Peyer's patch (tissue), 4 donors: ENCODE results near the gene ATP2B2. TPM values are rescaled to one million over a fixed set of nuclear protein-coding genes. Genes with fewer than 3 reads are reported as not detected.

Source experiments
- DNase-seq, 3 donors: peaks; one replicate each; pipeline ENCODE4 v3.0.0-alpha.2; 2017 to 2019
- H3K27ac ChIP-seq, 4 donors: fragments of 200-600 bp; sonication (generic); one replicate each; pipeline ENCODE4 v1.5.1; 2016 to 2019
- H3K27me3 ChIP-seq, 2 donors: fragments of 200-600 bp; sonication (generic); one replicate each; pipeline ENCODE4 v1.5.1; 2019
- H3K36me3 ChIP-seq, 3 donors: fragments of 200-600 bp; sonication (generic); one replicate each; pipeline ENCODE4 v1.5.1; 2016 to 2019
- H3K4me1 ChIP-seq, 4 donors: fragments of 200-600 bp; sonication (generic); one replicate each; pipeline ENCODE4 v1.5.1; 2016 to 2019
- H3K4me3 ChIP-seq, 4 donors: fragments of 200-600 bp; sonication (generic); 1 replicate in 3 of 4; 2 replicates in 1 of 4; pipeline ENCODE4 v1.5.1; 2016 to 2019; ENCODE audit warnings: mild to moderate bottlenecking in 1 of 4
- H3K9me3 ChIP-seq, 4 donors: fragments of 200-600 bp; sonication (generic); one replicate each; pipeline ENCODE4 v1.5.1; 2016 to 2019; ENCODE audit warnings: mild to moderate bottlenecking in 1 of 4
- CTCF ChIP-seq, 6 experiments: fragments of 450-650 bp in 4 of 6; fragments of 200-600 bp in 2 of 6; sonication (generic) in 1 of 6; IDR thresholded peaks; one replicate each; pipeline ENCODE4 v1.5.1; 2017 to 2019; ENCODE audit warnings: antibody characterized with exemption in 6 of 6, mild to moderate bottlenecking in 3 of 6, moderate library complexity in 1 of 6
- POLR2A ChIP-seq, 2 donors: fragments of 450-650 bp; IDR thresholded peaks; one replicate each; pipeline ENCODE4 v1.5.1; 2017; ENCODE audit warnings: antibody characterized with exemption in 2 of 2, mild to moderate bottlenecking in 2 of 2, moderate library complexity in 2 of 2
- total RNA-seq, 4 donors: library from RNA; depleted of rRNA; stranded (reverse); fragments of >200 nt; gene quantifications; one replicate each; pipeline ENCODE4 v1.1.0, GENCODE V29; 2016

Gene ATP2B2
- total RNA-seq, 4 donors from 2014 or later, result not detected

DNA sequence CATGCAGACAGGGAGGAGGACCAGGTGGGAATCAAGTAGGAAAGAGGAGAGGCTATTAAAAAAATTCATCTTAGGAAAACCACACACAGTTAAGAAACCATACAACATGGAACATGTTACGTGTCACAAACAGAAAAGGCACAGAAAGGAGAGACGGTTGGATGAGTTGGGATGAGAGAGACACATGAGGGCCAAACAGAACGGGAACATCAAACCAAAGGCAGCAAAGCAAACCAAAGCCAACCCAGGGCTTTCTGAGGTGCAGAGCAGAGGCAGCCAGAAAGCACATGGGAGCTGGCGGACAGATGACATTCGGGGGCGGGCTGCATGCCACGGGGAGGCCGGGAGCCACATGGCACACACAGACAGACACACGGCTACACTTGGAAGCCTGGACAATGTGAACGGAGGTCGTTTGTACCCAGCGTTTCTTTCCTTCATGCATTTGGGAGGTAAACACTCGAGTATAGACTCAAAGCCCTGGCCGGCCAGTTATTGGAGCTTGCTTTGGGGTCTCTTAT, 175.8 kb downstream of the ATP2B2 start:
- TF ChIP-seq POLR2A (IDR thresholded peaks at IDR 0.05) (no peak), CTCF (IDR thresholded peaks at IDR 0.05) (no peak)
- H3K27ac ChIP-seq, result no peak overlapping the region
- H3K9me3 ChIP-seq, result no peaks in the 10 kb centered on the region
- no peaks in the 10 kb centered on the region for H3K36me3 ChIP-seq
- H3K4me3 ChIP-seq, result no peak overlapping the region
- no peaks in the 10 kb centered on the region for H3K27me3 ChIP-seq
- DNase-seq, result peak in 1 of 3 donors; percentile 18
- H3K4me1 ChIP-seq, result no peaks in the 10 kb centered on the region

DNA sequence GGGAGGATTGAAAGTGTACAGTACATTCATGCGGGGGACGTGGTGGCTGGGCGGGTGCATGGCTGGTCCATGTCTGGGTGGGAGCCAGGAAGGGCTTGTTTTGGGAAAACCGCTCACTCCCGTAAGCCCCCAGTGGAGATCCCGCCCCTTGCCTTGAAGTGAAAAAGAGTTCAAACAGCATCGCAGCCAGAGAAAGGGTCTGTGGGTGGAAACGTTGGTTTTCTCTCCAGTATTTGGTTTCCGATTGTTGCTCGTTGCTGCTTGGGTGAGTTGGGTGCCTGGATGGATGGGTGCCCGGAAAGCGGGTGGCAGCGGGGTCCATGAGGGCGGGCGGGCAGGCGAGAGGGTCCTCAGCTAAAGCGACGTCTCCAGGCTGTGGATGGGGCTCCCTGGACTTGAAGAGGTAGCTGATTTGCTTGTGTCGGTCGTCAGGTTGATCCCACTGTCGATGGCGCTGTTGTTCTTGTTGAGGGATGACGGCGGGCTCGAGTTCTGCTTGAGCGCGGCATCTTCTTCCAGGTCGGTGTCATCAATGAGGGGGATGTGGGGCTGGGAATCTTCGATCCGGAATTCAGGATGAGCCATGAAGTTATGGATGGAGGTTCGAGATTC, 176.8 kb downstream of the ATP2B2 start:
- no peak overlapping the region for H3K27ac ChIP-seq
- no peak overlapping the region for H3K4me3 ChIP-seq
- no peaks in the 10 kb centered on the region for H3K27me3 ChIP-seq
- peak in 1 of 3 donors; percentile 16 for DNase-seq
- H3K4me1 ChIP-seq, result no peaks in the 10 kb centered on the region
- no peaks in the 10 kb centered on the region for H3K36me3 ChIP-seq
- no peaks in the 10 kb centered on the region for H3K9me3 ChIP-seq
- TF ChIP-seq POLR2A (IDR thresholded peaks at IDR 0.05) (no peak), CTCF (IDR thresholded peaks at IDR 0.05) (no peak)

GRCh38 chr3:10327592-10327991, 177.8 kb downstream of the ATP2B2 start:
- TF ChIP-seq POLR2A (IDR thresholded peaks at IDR 0.05) (no peak), CTCF (IDR thresholded peaks at IDR 0.05) (no peak)
- Histone ChIP-seq H3K9me3 (no peaks in the 10 kb centered on the region), H3K36me3 (no peaks in the 10 kb centered on the region), H3K27ac (no peak overlapping the region), H3K4me1 (no peaks in the 10 kb centered on the region), H3K4me3 (no peak overlapping the region), H3K27me3 (no peaks in the 10 kb centered on the region)
- peak in 1 of 3 donors; percentile 7 for DNase-seq

DNA sequence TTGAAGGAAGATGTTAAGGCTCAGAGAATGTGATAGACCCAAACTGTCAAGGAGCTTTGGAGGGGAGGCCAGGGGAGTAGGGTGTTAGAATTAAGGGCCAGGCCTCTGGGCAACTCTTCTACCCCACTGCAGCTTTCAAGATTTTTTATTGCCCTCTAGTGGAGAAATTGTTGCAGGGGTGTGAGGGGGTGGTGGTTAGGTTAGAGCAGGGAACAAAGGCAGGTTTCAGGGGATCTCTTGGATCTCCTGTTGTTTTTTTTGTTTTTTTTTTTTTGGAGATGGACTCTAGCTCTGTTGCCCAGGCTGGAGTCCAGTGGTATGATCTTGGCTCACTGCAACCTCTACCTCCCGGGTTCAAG, 183.1 kb downstream of the ATP2B2 start:
- no peak for DNase-seq
- Histone ChIP-seq H3K4me3 (no peak overlapping the region), H3K27ac (no peak overlapping the region), H3K9me3 (no peaks in the 10 kb centered on the region), H3K27me3 (no peaks in the 10 kb centered on the region), H3K36me3 (peaks cover 0 to 13% (median 0%) of the 10 kb centered on the region in 3 donors), H3K4me1 (peaks cover 0 to 27% (median 4%) of the 10 kb centered on the region in 4 donors)
- TF ChIP-seq CTCF (IDR thresholded peaks at IDR 0.05), result peak in 4 of 6 experiments; percentile 10 to 18 (median 14)
- no peak for TF ChIP-seq POLR2A (IDR thresholded peaks at IDR 0.05)

DNA sequence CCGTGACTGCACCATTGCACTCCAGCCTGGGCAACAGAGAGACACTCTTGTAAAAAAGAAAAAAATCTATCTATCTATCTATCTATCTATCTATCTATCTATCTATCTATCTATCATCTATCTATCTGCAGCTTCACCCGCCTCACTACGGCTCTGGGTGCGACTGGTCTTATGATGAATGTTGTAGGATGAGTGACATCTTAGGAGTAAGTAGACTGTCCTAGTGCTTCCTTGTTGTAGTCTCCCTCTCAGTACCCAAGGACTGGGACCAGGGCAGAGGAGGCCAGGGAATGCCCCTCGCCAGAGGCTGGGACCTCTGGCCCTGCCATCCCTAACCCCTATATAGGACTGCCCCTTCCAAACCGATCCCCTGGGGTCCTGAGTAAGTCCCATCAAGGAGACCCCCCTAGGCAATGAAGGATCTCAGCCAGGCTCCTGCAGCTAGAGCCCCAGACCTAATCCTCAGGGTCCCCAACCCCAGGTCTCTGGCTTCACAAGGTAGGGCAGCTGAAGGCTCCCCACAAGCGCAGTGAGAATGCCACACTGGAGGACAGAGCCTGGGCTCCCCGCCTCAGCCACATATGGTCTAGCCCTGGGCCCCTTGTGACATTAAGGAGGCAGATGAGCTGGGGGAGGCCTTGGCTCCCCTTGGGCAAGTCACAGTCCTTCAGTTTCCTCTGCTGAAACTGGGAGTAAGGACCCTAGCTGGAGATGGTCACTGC, 183.6 kb downstream of the ATP2B2 start:
- H3K36me3 ChIP-seq, result peaks cover 0 to 18% (median 0%) of the 10 kb centered on the region in 3 donors
- TF ChIP-seq POLR2A (IDR thresholded peaks at IDR 0.05), result no peak
- no peak for TF ChIP-seq CTCF (IDR thresholded peaks at IDR 0.05)
- H3K27ac ChIP-seq, result peak overlapping the region in 1 of 4 donors; percentile 78
- no peaks in the 10 kb centered on the region for H3K27me3 ChIP-seq
- peaks cover 0 to 27% (median 4%) of the 10 kb centered on the region in 4 donors for H3K4me1 ChIP-seq
- H3K4me3 ChIP-seq, result peak overlapping the region in 2 of 4 donors; percentile 87 to 98
- DNase-seq, result peak in 1 of 3 donors; percentile 41
- H3K9me3 ChIP-seq, result no peaks in the 10 kb centered on the region
